Right lobe of liver (tissue), 6 donors: ENCODE results near the gene CCSER1. TPM values are rescaled to one million over a fixed set of nuclear protein-coding genes. Genes with fewer than 3 reads are reported as not detected.

Experiments used
- ATAC-seq, 4 donors: fragments of 200-7000 bp; cut with Tn5 transposase; one replicate each; pipeline ENCODE4 v1.9.1; 2020; ENCODE audit warnings: mild to moderate bottlenecking in 4 of 4, moderate library complexity in 4 of 4
- DNase-seq, 3 donors: peaks; one replicate each; pipeline ENCODE4 v3.0.0-alpha.2; 2020
- H3K27ac ChIP-seq, 3 donors: fragments of 200-600 bp; one replicate each; pipeline ENCODE4 v1.8.0; 2022
- H3K27me3 ChIP-seq, 2 donors: fragments of 200-600 bp; one replicate each; pipeline ENCODE4 v1.8.0; 2022
- H3K36me3 ChIP-seq, 4 donors: fragments of 200-600 bp; sonication (generic) in 1 of 4; one replicate each; pipeline versions ENCODE4 v1.5.1 to v1.8.0; 2017 to 2022; ENCODE audit warnings: control low read depth in 1 of 4
- H3K4me1 ChIP-seq, 4 donors: fragments of 200-600 bp; sonication (generic) in 1 of 4; one replicate each; pipeline versions ENCODE4 v1.5.1 to v1.8.0; 2017 to 2022; ENCODE audit warnings: control low read depth in 1 of 4
- H3K4me3 ChIP-seq, 3 donors: fragments of 200-600 bp; one replicate each; pipeline ENCODE4 v1.8.0; 2022
- H3K9me3 ChIP-seq, 4 donors: fragments of 200-600 bp; sonication (generic) in 1 of 4; one replicate each; pipeline versions ENCODE4 v1.5.1 to v1.8.0; 2017 to 2022; ENCODE audit warnings: control low read depth in 1 of 4
- CTCF ChIP-seq, 4 donors: fragments of 200-600 bp in 3 of 4; fragments of 450-650 bp in 1 of 4; IDR thresholded peaks; one replicate each; pipeline versions ENCODE4 v1.5.1 to v1.8.0; 2016 to 2022; ENCODE audit warnings: antibody characterized with exemption in 4 of 4, mild to moderate bottlenecking in 2 of 4
- POLR2A ChIP-seq: fragments of 450-650 bp; IDR thresholded peaks from one replicate; pipeline ENCODE4 v1.6.1; 2017; ENCODE audit warnings: antibody characterized with exemption, mild to moderate bottlenecking
- WGBS: methylation state at CpG from one replicate; pipeline ENCODE4 v1.1.6; 2018; ENCODE audit warnings: low coverage, low lambda C conversion rate; ENCODE audit not compliant: insufficient coverage; ENCODE audit errors: missing lambda C conversion rate; 5-methylcytosine and 5-hydroxymethylcytosine counted together
- intact Hi-C, 2 donors: fragments of 100-400 bp; cut with DNase I; formaldehyde crosslinking; loops; one replicate each; pipeline versions ENCODE4 v1.11.2 to v1.14.1; 2022
- total RNA-seq, 6 experiments: library from RNA; depleted of rRNA in 2 of 6; stranded (reverse); fragments of >200 nt in 2 of 6; fragmentation: NEBNext Ultra II Directional in 3 of 6; extraction: Animal tissue kit (Norgen Biotek cat#: 25700) in 3 of 6; gene quantifications; one replicate each; pipeline versions ENCODE4 v1.1.0 to v1.2.4, GENCODE V29; 2016 to 2023
- donor health status: DM: no; HTN: yes; CAD: no.
- donor health status: DM: no; HTN: no; CAD: no.
- donor health status: DM: no; HTN: no; CAD: no.
- donor health status: DM: no; HTN: yes; CAD: no.
- donor health status: DM: no; HTN: yes; CAD: no.

The CCSER1 gene
- total RNA-seq, 6 experiments from 2014 or later: 0.15 to 1.00 (median 0.65) TPM

DNA sequence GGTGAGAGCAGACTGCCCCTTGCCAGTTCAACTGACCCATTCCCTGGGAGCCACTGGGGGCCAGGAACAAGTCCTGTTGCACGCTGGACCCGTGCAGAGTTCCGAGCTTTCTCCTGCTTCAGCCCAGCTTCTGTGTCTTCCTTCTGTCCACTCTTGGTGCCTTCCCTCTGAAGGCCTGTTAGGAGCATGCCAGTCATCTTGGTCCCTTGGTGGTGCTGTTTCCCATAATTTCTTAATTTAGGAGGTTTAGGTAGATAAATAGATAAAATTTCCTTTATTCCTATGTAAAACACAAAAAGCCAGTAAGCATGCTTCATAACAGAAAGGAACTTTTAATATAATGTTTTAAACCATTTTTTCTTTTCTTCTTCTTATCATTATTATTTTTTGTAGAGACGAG lies 672.7 kb downstream of the CCSER1 start:
- Histone ChIP-seq H3K27ac (no peak overlapping the region), H3K4me3 (no peak overlapping the region), H3K36me3 (no peaks in the 10 kb centered on the region), H3K9me3 (no peaks in the 10 kb centered on the region), H3K4me1 (no peaks in the 10 kb centered on the region), H3K27me3 (no peaks in the 10 kb centered on the region)
- TF ChIP-seq POLR2A (no peak), CTCF (IDR thresholded peaks at IDR 0.05) (peak in 1 of 4 donors; percentile 20)
- ATAC-seq (peak in 1 of 4 donors; percentile 27), DNase-seq (no peak)
- intact Hi-C loops: no loop called here
- WGBS: 75% methylated on average over 1 of the region's 4 CpGs

DNA sequence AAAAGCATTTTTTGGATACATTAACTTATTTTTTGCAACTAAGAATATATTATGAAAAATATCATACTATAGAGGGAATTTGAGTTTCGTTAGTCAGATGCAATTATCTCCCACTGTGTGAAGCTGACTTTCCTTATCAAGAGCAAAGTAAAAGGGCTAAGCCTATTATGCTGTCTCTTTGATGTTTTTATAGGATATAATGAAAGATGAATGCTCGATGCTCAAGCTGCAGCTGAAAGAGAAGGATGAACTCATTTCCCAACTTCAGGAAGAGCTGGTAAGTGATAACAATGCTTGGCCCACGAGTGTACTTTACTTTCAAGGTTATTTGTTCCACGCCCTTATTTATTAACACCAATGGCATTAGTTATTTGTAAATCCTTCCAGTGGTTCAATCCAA lies 688.4 kb downstream of the CCSER1 start:
- Histone ChIP-seq H3K27me3 (no peaks in the 10 kb centered on the region), H3K4me1 (no peaks in the 10 kb centered on the region), H3K9me3 (no peaks in the 10 kb centered on the region), H3K36me3 (no peaks in the 10 kb centered on the region), H3K27ac (no peak overlapping the region), H3K4me3 (no peak overlapping the region)
- DNase-seq (no peak), ATAC-seq (no peak)
- TF ChIP-seq POLR2A: no peak
- TF ChIP-seq CTCF (IDR thresholded peaks at IDR 0.05): no peak
- WGBS: 34% methylated on average over 4 of the region's 4 CpGs
- intact Hi-C loops: no loop called here

GRCh38 chr4:90816754-90817153 lies 689.6 kb downstream of the CCSER1 start:
- no peak for ATAC-seq
- no peaks in the 10 kb centered on the region for H3K4me1 ChIP-seq
- no peak for DNase-seq
- WGBS: 39% methylated on average over 2 of the region's 2 CpGs
- H3K27ac ChIP-seq: no peak overlapping the region
- no peaks in the 10 kb centered on the region for H3K36me3 ChIP-seq
- no peaks in the 10 kb centered on the region for H3K9me3 ChIP-seq
- H3K4me3 ChIP-seq: no peak overlapping the region
- no peak for TF ChIP-seq POLR2A
- no peak for TF ChIP-seq CTCF (IDR thresholded peaks at IDR 0.05)
- no peaks in the 10 kb centered on the region for H3K27me3 ChIP-seq
- intact Hi-C loops: no loop called here

DNA sequence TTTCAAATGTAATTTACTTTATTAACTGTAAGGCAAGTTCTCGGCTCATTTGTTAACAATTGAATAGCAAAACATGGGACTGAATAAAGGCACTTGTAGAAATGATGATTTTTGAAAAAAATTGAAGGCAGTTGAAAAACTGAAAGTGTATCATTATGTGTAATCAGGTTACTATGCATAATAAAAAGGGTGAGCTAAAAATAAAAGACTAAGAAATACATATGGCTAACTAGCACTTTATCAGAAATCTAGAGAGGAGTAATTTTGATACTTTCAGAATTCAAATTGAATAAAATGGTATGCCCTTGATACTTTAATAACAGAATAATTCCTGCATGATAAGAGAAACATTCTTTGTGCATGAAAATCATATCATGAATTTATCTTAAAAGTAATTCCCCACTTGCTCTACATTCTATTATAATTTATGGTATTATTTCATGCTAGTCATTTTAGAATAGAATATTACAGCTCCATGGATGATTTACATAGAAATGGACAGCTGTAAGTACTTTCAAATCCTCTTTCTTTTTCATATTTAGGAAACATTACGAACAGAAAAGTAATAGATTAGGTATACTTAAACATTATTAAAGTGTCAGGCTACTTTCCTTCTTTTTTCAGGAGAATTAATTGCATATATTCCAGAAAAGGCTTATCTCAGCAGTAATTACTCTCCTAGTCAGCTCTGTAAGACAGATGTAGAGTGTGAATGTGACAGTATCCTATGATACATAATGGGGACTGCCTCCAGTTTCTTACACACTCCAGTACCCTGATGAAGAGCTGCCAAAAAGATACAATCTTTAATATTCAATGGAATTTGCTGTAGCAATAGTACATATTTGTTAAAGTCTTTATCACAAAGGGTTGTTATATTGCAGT lies 697.3 kb downstream of the CCSER1 start:
- Histone ChIP-seq H3K9me3 (no peaks in the 10 kb centered on the region), H3K27ac (no peak overlapping the region), H3K4me3 (no peak overlapping the region), H3K36me3 (no peaks in the 10 kb centered on the region), H3K4me1 (no peaks in the 10 kb centered on the region), H3K27me3 (no peaks in the 10 kb centered on the region)
- DNase-seq: no peak
- 61% methylated on average over 2 of the region's 2 CpGs for WGBS
- intact Hi-C loops: no loop called here
- no peak for ATAC-seq
- TF ChIP-seq CTCF (IDR thresholded peaks at IDR 0.05) (no peak), POLR2A (no peak)
